BLaER1 (cell line): ENCODE results near the gene TRIM24.

Experiments
- H3K27ac ChIP-seq: shearing (Covaris generic); formaldehyde crosslinking; 2 replicates; pipeline ENCODE4 v1.8.1; 2022
- H3K27me3 ChIP-seq: shearing (Covaris generic); formaldehyde crosslinking; 2 replicates; pipeline ENCODE4 v1.8.1; 2022
- H3K36me3 ChIP-seq: shearing (Covaris generic); formaldehyde crosslinking; 2 replicates; pipeline ENCODE4 v1.8.1; 2022
- H3K4me1 ChIP-seq: shearing (Covaris generic); formaldehyde crosslinking; 2 replicates; pipeline ENCODE4 v1.8.1; 2022
- H3K4me2 ChIP-seq: shearing (Covaris generic); formaldehyde crosslinking; 2 replicates; pipeline ENCODE4 v1.8.1; 2022
- H3K4me3 ChIP-seq: shearing (Covaris generic); formaldehyde crosslinking; 2 replicates; pipeline ENCODE4 v1.8.1; 2022
- H3K9ac ChIP-seq: shearing (Covaris generic); formaldehyde crosslinking; 2 replicates; pipeline ENCODE4 v1.8.1; 2022
- H3K9me3 ChIP-seq: shearing (Covaris generic); formaldehyde crosslinking; 2 replicates; pipeline ENCODE4 v1.8.1; 2022
- H4K20me1 ChIP-seq: shearing (Covaris generic); formaldehyde crosslinking; 2 replicates; pipeline ENCODE4 v1.8.1; 2022
- Cebpa-rat ChIP-seq: shearing (Covaris generic); IDR thresholded peaks from 2 replicates; pipeline ENCODE4 v1.8.1; 2022

TRIM24 gene

GRCh38 chr7:138549082-138549481 is 89.0 kb downstream of the TRIM24 start:
- H3K27ac ChIP-seq: no peak overlapping the region
- H3K9me3 ChIP-seq: peaks cover 54% of the 10 kb centered on the region
- H3K4me1 ChIP-seq: no peaks in the 10 kb centered on the region
- no peaks in the 10 kb centered on the region for H3K27me3 ChIP-seq
- no peak overlapping the region for H3K9ac ChIP-seq
- no peak for TF ChIP-seq Cebpa-rat
- H4K20me1 ChIP-seq: no peaks in the 10 kb centered on the region
- H3K4me2 ChIP-seq: no peak overlapping the region
- H3K4me3 ChIP-seq: no peak overlapping the region
- peaks cover 97% of the 10 kb centered on the region for H3K36me3 ChIP-seq

- peaks cover 54% of the 10 kb centered on the region for H3K9me3 ChIP-seq
- H3K27ac ChIP-seq: no peak overlapping the region
- H4K20me1 ChIP-seq: no peaks in the 10 kb centered on the region
- no peaks in the 10 kb centered on the region for H3K4me1 ChIP-seq
- no peak overlapping the region for H3K4me2 ChIP-seq
- H3K36me3 ChIP-seq: peaks cover 97% of the 10 kb centered on the region
- no peak for TF ChIP-seq Cebpa-rat
- H3K4me3 ChIP-seq: no peak overlapping the region
- H3K27me3 ChIP-seq: no peaks in the 10 kb centered on the region
- no peak overlapping the region for H3K9ac ChIP-seq
These were observed 90.3 kb downstream of the TRIM24 start for GRCh38 chr7:138550337-138550736.

GRCh38 chr7:138551102-138551501 is 91.0 kb downstream of the TRIM24 start:
- Histone ChIP-seq H3K4me1 (no peaks in the 10 kb centered on the region), H3K27me3 (no peaks in the 10 kb centered on the region), H3K9ac (no peak overlapping the region), H4K20me1 (no peaks in the 10 kb centered on the region), H3K36me3 (peaks cover 97% of the 10 kb centered on the region), H3K4me2 (no peak overlapping the region), H3K9me3 (peaks cover 58% of the 10 kb centered on the region), H3K27ac (no peak overlapping the region), H3K4me3 (no peak overlapping the region)
- no peak for TF ChIP-seq Cebpa-rat

- TF ChIP-seq Cebpa-rat: no peak
- H3K4me3 ChIP-seq: no peak overlapping the region
- H3K4me1 ChIP-seq: no peaks in the 10 kb centered on the region
- no peak overlapping the region for H3K27ac ChIP-seq
- peaks cover 73% of the 10 kb centered on the region for H3K9me3 ChIP-seq
- H3K4me2 ChIP-seq: no peak overlapping the region
- H4K20me1 ChIP-seq: no peaks in the 10 kb centered on the region
- no peak overlapping the region for H3K9ac ChIP-seq
- H3K36me3 ChIP-seq: peaks cover 100% of the 10 kb centered on the region
- H3K27me3 ChIP-seq: no peaks in the 10 kb centered on the region
These were observed 93.7 kb downstream of the TRIM24 start for GRCh38 chr7:138553805-138554204.

GRCh38 chr7:138554674-138555073 is 94.6 kb downstream of the TRIM24 start:
- peaks cover 100% of the 10 kb centered on the region for H3K36me3 ChIP-seq

GRCh38 chr7:138555684-138556083 is 95.6 kb downstream of the TRIM24 start:
- TF ChIP-seq Cebpa-rat: no peak
- Histone ChIP-seq H4K20me1 (no peaks in the 10 kb centered on the region), H3K4me3 (no peak overlapping the region), H3K4me2 (no peak overlapping the region), H3K27ac (no peak overlapping the region), H3K9me3 (peaks cover 86% of the 10 kb centered on the region), H3K36me3 (peaks cover 100% of the 10 kb centered on the region), H3K27me3 (no peaks in the 10 kb centered on the region), H3K9ac (no peak overlapping the region), H3K4me1 (no peaks in the 10 kb centered on the region)

More at GRCh38 chr7:138554674-138555073, 94.6 kb downstream of the TRIM24 start:
- H3K27me3 ChIP-seq: no peaks in the 10 kb centered on the region
- no peak overlapping the region for H3K27ac ChIP-seq
- no peak for TF ChIP-seq Cebpa-rat
- H3K4me3 ChIP-seq: no peak overlapping the region
- no peak overlapping the region for H3K4me2 ChIP-seq
- H4K20me1 ChIP-seq: no peaks in the 10 kb centered on the region
- no peaks in the 10 kb centered on the region for H3K4me1 ChIP-seq
- H3K9ac ChIP-seq: no peak overlapping the region
- peaks cover 76% of the 10 kb centered on the region for H3K9me3 ChIP-seq

GRCh38 chr7:138556771-138557484 is 96.9 kb downstream of the TRIM24 start:
- no peak overlapping the region for H3K9ac ChIP-seq
- H3K27ac ChIP-seq: no peak overlapping the region
- H3K4me1 ChIP-seq: no peaks in the 10 kb centered on the region
- H4K20me1 ChIP-seq: no peaks in the 10 kb centered on the region
- peak overlapping the region; percentile 40 for H3K4me3 ChIP-seq
- no peak overlapping the region for H3K4me2 ChIP-seq
- no peak for TF ChIP-seq Cebpa-rat
- no peaks in the 10 kb centered on the region for H3K27me3 ChIP-seq
- peaks cover 100% of the 10 kb centered on the region for H3K36me3 ChIP-seq
- H3K9me3 ChIP-seq: peaks cover 92% of the 10 kb centered on the region

- no peak for TF ChIP-seq Cebpa-rat
- H4K20me1 ChIP-seq: no peaks in the 10 kb centered on the region
- no peak overlapping the region for H3K4me2 ChIP-seq
- H3K36me3 ChIP-seq: peaks cover 100% of the 10 kb centered on the region
- H3K4me3 ChIP-seq: no peak overlapping the region
- H3K9ac ChIP-seq: no peak overlapping the region
- H3K27ac ChIP-seq: no peak overlapping the region
- H3K27me3 ChIP-seq: no peaks in the 10 kb centered on the region
- H3K4me1 ChIP-seq: no peaks in the 10 kb centered on the region
- peaks cover 100% of the 10 kb centered on the region for H3K9me3 ChIP-seq
These were observed 99.4 kb downstream of the TRIM24 start for GRCh38 chr7:138559448-138559847.

GRCh38 chr7:138563808-138564207 is 103.7 kb downstream of the TRIM24 start:
- Histone ChIP-seq H3K4me1 (no peaks in the 10 kb centered on the region), H3K9me3 (peaks cover 95% of the 10 kb centered on the region), H3K4me3 (0 out of 2 replicates have a peak overlapping the region, but pooled peaks have one; percentile 36), H4K20me1 (no peaks in the 10 kb centered on the region), H3K4me2 (no peak overlapping the region), H3K9ac (no peak overlapping the region), H3K36me3 (peaks cover 100% of the 10 kb centered on the region), H3K27me3 (no peaks in the 10 kb centered on the region), H3K27ac (no peak overlapping the region)
- no peak for TF ChIP-seq Cebpa-rat

GRCh38 chr7:138564365-138564764 is 104.3 kb downstream of the TRIM24 start:
- Histone ChIP-seq H3K27ac (no peak overlapping the region), H3K4me2 (no peak overlapping the region), H3K9ac (no peak overlapping the region), H4K20me1 (no peaks in the 10 kb centered on the region), H3K9me3 (peaks cover 89% of the 10 kb centered on the region), H3K4me1 (no peaks in the 10 kb centered on the region), H3K27me3 (no peaks in the 10 kb centered on the region), H3K36me3 (peaks cover 100% of the 10 kb centered on the region), H3K4me3 (0 out of 2 replicates have a peak overlapping the region, but pooled peaks have one; percentile 36)
- no peak for TF ChIP-seq Cebpa-rat
